Naive thymus-derived CD8-positive, alpha-beta T cell (primary cell): ENCODE measurements around the gene MRPL24. TPM values are rescaled to one million over a fixed set of nuclear protein-coding genes. Genes with fewer than 3 reads are reported as not detected.
A peak's percentile ranks its signal among the peaks of the same experiment; 100 is the strongest.
"Not testable (repeated sequence)": the region's sequence is repeated elsewhere in the genome, so short reads cannot be mapped to it uniquely, and the experiment has no call there.

Experiments
- ATAC-seq, 2 donors: fragments of 150-1000 bp; cut with Tn5 transposase in 1 of 2; sonication (Bioruptor Pico), chemical (Tn5 transposase) in 1 of 2; 1 replicate in 1 of 2; 2 replicates in 1 of 2; pipeline ENCODE4 v1.10.0; 2021; ENCODE audit warnings: mild to moderate bottlenecking in 2 of 2, moderate library complexity in 2 of 2
- POLR2A ChIA-PET: fragments of 350-600 bp; sonication (Branson Sonifier 250); formaldehyde crosslinking; loops from one replicate; lab custom pipeline; 2021; ENCODE audit warnings: antibody characterized with exemption; lab: Charles Lee
- DNase-seq, 10 donors: peaks; one replicate each; pipeline versions ENCODE4 v3.0.0 to v3.0.0-alpha.2; 2020 to 2022
- H3K27ac Mint-ChIP-seq, 10 donors: one replicate each; pipeline ENCODE4 v1.8.0; 2020 to 2022; ENCODE audit warnings: mild to moderate bottlenecking in 10 of 10, mixed read lengths in 10 of 10, moderate library complexity in 4 of 10, inconsistent platforms in 1 of 10
- H3K27me3 Mint-ChIP-seq, 5 donors: one replicate each; pipeline ENCODE4 v1.8.0; 2021 to 2022; ENCODE audit warnings: mixed read lengths in 5 of 5
- H3K36me3 Mint-ChIP-seq, 3 donors: one replicate each; pipeline ENCODE4 v1.8.0; 2020 to 2022; ENCODE audit warnings: mixed read lengths in 3 of 3, mild to moderate bottlenecking in 2 of 3, inconsistent platforms in 1 of 3
- H3K4me1 Mint-ChIP-seq, 4 donors: one replicate each; pipeline ENCODE4 v1.8.0; 2021 to 2022; ENCODE audit warnings: mixed read lengths in 4 of 4
- H3K4me3 Mint-ChIP-seq, 10 donors: one replicate each; pipeline ENCODE4 v1.8.0; 2020 to 2022; ENCODE audit warnings: mild to moderate bottlenecking in 10 of 10, mixed read lengths in 10 of 10, moderate library complexity in 6 of 10, inconsistent platforms in 1 of 10
- H3K9me3 Mint-ChIP-seq, 9 donors: one replicate each; pipeline ENCODE4 v1.8.0; 2020 to 2022; ENCODE audit warnings: mixed read lengths in 9 of 9, mild to moderate bottlenecking in 3 of 9, inconsistent platforms in 1 of 9, moderate library complexity in 1 of 9
- polyA plus RNA-seq, 3 donors: library from polyadenylated mRNA; unstranded; fragments of 300-500 nt; fragmentation: Illumina TruSeq; gene quantifications; one replicate each; pipeline ENCODE4 v1.2.3, GENCODE V29; 2021
- total RNA-seq, 8 experiments: library from RNA in 2 of 8; stranded (reverse) in 2 of 8; gene quantifications; one replicate each; pipeline ENCODE4 v1.2.3 and lab custom pipeline; 2021 to 2026

MRPL24 gene
- total and polyA plus RNA-seq, 5 experiments from 2014 or later, result 49.7 to 109 (median 98.6) TPM

DNA sequence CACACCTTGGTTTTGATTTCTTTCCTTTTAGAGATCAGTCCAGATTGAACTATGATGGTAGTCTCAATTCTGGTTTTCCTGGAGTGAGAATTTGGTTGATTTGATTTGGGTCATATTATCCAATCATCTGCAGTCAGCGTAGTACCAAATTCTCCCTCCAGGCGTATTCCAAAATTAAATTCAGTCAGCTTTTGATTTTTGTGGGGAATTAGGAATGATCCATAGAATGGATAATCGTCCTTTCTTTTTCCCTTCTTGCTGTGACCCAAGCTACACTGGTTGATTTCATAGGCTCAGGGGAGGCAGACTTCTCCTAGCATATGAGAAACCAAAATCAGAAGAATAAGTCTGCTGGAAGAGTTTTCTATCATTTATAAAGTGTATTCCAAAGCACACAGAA, 31.3 kb upstream of the MRPL24 start:
- peaks cover 32 to 72% (median 69%) of the 10 kb centered on the region in 4 donors for H3K4me1 Mint-ChIP-seq
- peaks cover 0 to 44% (median 8%) of the 10 kb centered on the region in 3 donors for H3K36me3 Mint-ChIP-seq
- no peak for DNase-seq
- H3K4me3 Mint-ChIP-seq, result no peak overlapping the region
- POLR2A ChIA-PET, result interaction anchor here (0.5 to 0.8 kb wide), 3 partner anchors 44 to 389 kb away, joined by 3 read pairs; partner anchors contain the start of gene SH2D2A
- H3K27me3 Mint-ChIP-seq, result no peaks in the 10 kb centered on the region
- no peak for ATAC-seq
- H3K27ac Mint-ChIP-seq, result peak overlapping the region in 2 of 10 donors; percentile 28 to 72
- no peaks in the 10 kb centered on the region for H3K9me3 Mint-ChIP-seq

DNA sequence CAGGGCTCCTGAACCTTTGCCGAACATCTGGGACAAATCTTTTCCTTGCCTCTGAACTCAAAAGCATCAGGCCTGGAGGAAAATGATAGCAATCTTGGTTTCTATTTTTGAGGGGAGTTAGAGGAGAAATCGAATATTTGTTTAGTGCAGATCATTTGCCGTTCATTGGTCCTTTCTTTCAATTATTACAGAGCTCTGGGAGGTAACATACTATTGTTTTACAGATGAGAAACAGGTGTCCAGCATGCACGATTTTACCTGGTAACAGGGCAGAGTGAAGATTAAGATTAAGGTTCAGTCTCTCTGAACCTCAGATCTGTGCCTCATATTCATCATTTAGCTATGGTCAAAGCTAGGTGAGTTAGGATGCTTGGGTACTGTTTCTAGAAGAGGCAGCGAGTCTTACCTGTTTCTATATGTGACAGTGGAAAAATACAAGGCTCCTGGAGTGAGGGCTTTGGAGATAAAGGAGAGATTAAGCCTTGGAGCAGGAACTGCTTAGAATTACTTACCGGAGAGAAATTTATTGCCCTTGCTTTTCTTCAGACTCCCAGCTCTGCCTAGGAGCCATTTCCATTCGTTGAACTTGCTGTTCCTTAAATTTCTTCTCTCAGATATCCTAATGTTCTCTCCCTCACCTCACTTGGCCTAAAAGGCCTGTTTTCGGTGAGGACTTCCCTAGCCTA, 27.9 kb upstream of the MRPL24 start:
- peaks cover 0 to 37% (median 8%) of the 10 kb centered on the region in 3 donors for H3K36me3 Mint-ChIP-seq
- no peaks in the 10 kb centered on the region for H3K9me3 Mint-ChIP-seq
- POLR2A ChIA-PET, result interaction anchor here (0.8 to 4.6 kb wide), 5 partner anchors 16 to 43 kb away, joined by 3 to 104 read pairs (median 35); partner anchors contain the start of genes HDGF, ISG20L2, METTL25B and MRPL24
- peak overlapping the region in 2 of 10 donors; percentile 60 to 71 for H3K27ac Mint-ChIP-seq
- DNase-seq (no peak), ATAC-seq (no peak)
- peaks cover 34 to 55% (median 52%) of the 10 kb centered on the region in 4 donors for H3K4me1 Mint-ChIP-seq
- no peak overlapping the region for H3K4me3 Mint-ChIP-seq
- no peaks in the 10 kb centered on the region for H3K27me3 Mint-ChIP-seq

DNA sequence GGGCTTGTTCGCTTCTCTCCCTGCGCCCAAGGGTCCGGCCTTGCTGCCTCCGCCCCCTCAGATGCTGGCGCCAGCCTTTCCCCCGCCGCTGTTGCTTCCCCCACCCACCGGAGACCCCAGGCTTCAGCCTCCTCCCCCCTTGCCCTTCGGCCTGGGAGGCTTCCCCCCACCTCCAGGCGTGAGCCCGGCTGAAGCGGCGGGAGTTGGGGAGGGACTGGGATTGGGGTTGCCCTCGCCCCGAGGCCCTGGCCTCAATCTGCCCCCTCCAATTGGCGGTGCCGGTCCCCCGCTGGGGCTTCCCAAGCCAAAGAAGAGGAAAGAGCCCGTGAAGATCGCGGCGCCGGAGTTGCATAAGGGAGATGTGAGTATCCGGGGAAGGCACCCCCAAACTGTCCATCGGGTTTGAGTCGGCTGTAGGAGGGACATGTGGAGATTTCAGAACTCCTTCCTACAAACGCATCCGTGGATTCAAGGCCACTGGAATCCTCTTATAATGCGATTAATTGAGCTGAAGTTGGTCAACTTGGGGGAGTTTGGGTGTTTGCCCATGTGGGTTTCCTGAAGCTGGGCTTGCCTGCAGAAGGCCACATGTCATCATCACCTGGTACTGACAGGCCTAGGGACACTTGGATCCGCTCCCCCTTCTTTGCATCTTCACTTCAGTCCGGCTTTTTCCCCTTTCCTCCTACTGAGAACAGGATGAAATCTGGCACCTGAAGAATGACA, 27.2 kb upstream of the MRPL24 start:
- no peak overlapping the region for H3K4me3 Mint-ChIP-seq

DNA sequence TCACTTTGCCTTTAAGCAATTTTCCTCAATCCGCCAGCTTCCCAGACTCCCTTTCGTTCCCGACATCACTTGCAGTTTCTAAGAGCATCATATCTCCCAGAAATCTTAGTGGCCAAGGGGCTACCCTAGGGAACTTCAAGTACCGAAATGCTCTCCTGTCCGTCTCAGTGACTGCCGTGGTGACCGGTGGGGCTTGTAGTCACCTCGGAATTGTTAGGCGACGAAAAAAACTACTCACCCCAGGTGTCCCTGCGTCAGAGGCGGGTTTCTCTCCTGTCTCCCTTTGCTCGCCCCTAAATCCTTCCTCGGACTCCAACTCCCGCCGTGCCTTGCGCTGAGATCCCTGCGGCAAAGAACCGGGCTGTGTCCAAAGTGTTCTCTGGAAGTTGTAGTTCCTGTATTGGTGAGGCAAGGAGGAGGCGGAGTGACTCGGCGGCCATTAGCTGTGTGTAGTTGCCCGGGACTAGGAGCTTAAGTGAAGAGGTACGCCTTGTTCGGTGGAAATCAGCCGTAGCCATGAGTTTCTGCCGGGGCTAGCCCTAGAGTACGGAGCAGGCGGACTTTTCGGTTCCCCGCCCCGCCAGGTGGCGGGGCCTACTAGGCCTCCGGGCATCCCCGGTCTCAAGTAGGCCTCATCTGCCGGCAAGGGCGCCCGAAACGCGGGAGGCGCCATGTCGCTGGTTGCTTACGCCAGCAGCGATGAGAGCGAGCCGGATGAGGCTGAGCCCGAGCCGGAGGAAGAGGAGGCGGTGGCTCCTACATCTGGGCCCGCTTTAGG, 26.4 kb upstream of the MRPL24 start, which contains the start of gene PRCC:
Gene PRCC, plus strand, starts transcription at position 435 of the 778 bp plus-strand sequence. Its CDS starts 237 bp downstream, at position 672.
- peaks cover 25 to 40% (median 37%) of the 10 kb centered on the region in 4 donors for H3K4me1 Mint-ChIP-seq
- no peak within 1 kb of the TSS for H3K4me3 Mint-ChIP-seq
- H3K9me3 Mint-ChIP-seq, result no peaks in the 10 kb centered on the region
- no peaks in the 10 kb centered on the region for H3K27me3 Mint-ChIP-seq
- DNase-seq, result peak; percentile 83 to 99 (median 98)
- POLR2A ChIA-PET, result interaction anchor here (0.7 to 4.6 kb wide), 14 partner anchors 9 to 484 kb away, joined by 3 to 104 read pairs (median 4); partner anchors contain the start of genes CRABP2, HDGF, ISG20L2 and METTL25B
- ATAC-seq, result peak; percentile 92 to 93
- peak within 1 kb of the TSS in 1 of 10 donors; percentile 71 for H3K27ac Mint-ChIP-seq
- peaks cover 0 to 23% (median 5%) of the 10 kb centered on the region in 3 donors for H3K36me3 Mint-ChIP-seq

More for the DNA sequence above, 27.2 kb upstream of the MRPL24 start:
- no peaks in the 10 kb centered on the region for H3K27me3 Mint-ChIP-seq
- ATAC-seq (peak in 1 of 2 donors; percentile 10), DNase-seq (peak in 6 of 10 donors; percentile 20 to 38 (median 28))
- no peaks in the 10 kb centered on the region for H3K9me3 Mint-ChIP-seq
- H3K4me1 Mint-ChIP-seq, result peaks cover 29 to 48% (median 45%) of the 10 kb centered on the region in 4 donors
- POLR2A ChIA-PET, result interaction anchor here (0.8 to 4.6 kb wide), 11 partner anchors 10 to 485 kb away, joined by 3 to 104 read pairs (median 4); partner anchors contain the start of genes CRABP2, HDGF, ISG20L2 and METTL25B
- H3K27ac Mint-ChIP-seq, result peak overlapping the region in 1 of 10 donors; percentile 71
- H3K36me3 Mint-ChIP-seq, result peaks cover 0 to 31% (median 5%) of the 10 kb centered on the region in 3 donors

DNA sequence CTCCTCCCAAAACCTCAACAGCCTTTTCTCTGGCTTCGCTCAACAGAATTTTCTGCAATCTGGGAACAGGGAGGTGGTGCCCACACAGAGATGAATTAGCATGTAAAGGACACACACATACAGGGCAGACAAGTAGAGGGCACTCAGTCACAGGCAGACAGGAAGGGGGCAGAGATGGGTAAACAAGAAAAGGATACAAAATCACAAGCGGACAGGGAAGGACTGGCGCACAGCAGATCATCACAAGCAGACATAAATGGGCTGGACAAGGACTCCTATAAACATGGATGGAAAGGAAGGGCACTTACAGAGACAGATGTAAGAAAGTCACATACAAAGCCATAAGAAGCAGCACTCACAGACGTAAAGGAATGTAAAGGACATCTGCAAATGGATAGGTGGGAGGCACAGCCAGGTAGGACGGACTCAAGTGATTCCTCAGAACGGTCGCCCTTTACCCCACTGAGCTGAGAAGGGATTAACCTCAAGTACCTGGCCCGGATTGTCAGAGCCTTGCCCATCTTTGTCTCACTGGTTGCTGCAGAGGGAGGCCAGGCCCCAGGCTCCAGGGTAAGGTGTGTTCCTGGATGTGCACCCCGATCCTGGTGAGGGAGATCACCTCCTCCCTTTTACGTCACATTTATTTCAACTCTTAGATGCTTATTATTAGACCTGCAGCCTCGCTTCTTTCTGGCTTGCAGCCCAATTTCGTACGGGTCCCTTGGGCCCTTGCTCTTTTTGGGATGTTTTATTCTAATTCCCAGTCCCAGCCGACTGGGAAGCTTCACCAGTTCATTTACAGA, 25.6 kb upstream of the MRPL24 start:
- POLR2A ChIA-PET, result interaction anchor here (0.7 to 4.6 kb wide), 14 partner anchors 8 to 483 kb away, joined by 3 to 104 read pairs (median 4); partner anchors contain the start of genes CRABP2, HDGF, ISG20L2 and METTL25B
- DNase-seq (no peak), ATAC-seq (peak in 1 of 2 donors; percentile 4)
- Mint-ChIP-seq H3K9me3 (no peaks in the 10 kb centered on the region), H3K36me3 (peaks cover 0 to 20% (median 5%) of the 10 kb centered on the region in 3 donors), H3K4me1 (peaks cover 25 to 37% (median 33%) of the 10 kb centered on the region in 4 donors), H3K4me3 (no peak overlapping the region), H3K27ac (no peak overlapping the region), H3K27me3 (no peaks in the 10 kb centered on the region)

DNA sequence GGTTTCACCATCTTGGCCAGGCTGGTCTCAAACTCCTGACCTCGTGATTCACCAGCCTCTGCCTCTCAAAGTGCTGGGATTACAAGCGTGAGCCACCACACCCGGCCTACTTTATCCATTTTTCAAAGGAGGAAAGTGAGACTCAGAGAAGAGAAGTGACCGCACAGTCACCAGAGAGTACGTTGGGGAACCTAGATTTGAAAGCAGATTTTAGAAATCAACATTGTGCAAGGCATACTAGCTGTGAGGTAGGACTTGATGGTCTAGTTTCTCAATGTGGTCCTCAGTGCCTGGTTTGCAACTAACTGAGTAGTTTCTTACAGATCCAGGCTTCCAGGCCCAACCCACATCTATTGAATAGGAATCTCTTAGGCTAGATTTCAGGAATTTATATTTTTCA, 24.8 kb upstream of the MRPL24 start:
- Mint-ChIP-seq H3K27ac (peak overlapping the region in 1 of 10 donors; percentile 24), H3K36me3 (peaks cover 0 to 12% (median 2%) of the 10 kb centered on the region in 3 donors), H3K4me1 (peaks cover 17 to 29% (median 24%) of the 10 kb centered on the region in 4 donors), H3K9me3 (no peaks in the 10 kb centered on the region), H3K27me3 (no peaks in the 10 kb centered on the region), H3K4me3 (no peak overlapping the region)
- POLR2A ChIA-PET, result interaction anchor here (1.5 to 4.6 kb wide), 4 partner anchors 9 to 37 kb away, joined by 5 to 104 read pairs (median 32); partner anchors contain the start of genes HDGF, ISG20L2, METTL25B and MRPL24
- no peak for ATAC-seq
- no peak for DNase-seq

DNA sequence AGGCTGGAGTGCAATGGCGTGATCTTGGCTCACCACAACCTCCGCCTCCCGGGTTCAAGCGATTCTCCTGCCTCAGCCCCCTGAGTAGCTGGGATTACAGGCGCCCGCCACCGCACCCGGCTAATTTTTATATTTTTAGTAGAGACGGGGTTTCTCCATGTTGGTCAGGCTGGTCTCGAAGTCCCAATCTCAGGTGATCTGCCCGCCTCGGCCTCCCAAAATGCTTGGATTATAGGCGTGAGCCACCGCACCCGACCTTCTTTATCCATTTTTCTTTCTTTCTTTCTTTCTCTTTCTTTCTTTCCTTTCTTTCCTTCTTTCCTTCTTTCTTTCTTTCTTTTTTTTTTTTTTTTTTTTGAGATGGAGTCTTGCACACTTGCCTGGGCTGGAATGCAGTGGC, 24.2 kb upstream of the MRPL24 start:
- POLR2A ChIA-PET, result interaction anchor here (0.7 to 4.6 kb wide), 6 partner anchors 13 to 548 kb away, joined by 3 to 104 read pairs (median 9); partner anchors contain the start of genes HDGF, ISG20L2, METTL25B and MRPL24
- ATAC-seq, DNase-seq, H3K9me3 Mint-ChIP-seq, H3K36me3 Mint-ChIP-seq, H3K27me3 Mint-ChIP-seq, H3K4me3 Mint-ChIP-seq, H3K27ac Mint-ChIP-seq: not testable (repeated sequence)
- peaks cover 16 to 24% (median 19%) of the 10 kb centered on the region in 4 donors for H3K4me1 Mint-ChIP-seq

DNA sequence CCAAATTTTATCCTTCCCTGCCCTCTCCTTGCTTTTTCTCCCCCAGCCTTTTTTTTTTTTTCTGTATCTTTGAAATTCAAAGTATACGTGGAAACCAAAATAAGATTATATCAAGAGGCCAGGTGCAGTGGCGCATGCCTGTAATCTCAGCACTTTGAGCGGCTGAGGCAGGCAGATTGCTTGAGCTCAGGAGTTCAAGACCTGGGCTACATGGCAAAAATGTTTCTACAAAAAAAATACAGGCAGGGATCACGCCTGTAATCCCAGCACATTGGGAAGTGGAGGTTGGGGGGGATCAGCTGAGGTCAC, 19.9 kb upstream of the MRPL24 start:
- Mint-ChIP-seq H3K36me3 (no peaks in the 10 kb centered on the region), H3K4me1 (peaks cover 0 to 3% (median under 1%) of the 10 kb centered on the region in 4 donors), H3K4me3 (no peak overlapping the region), H3K27ac (no peak overlapping the region), H3K27me3 (no peaks in the 10 kb centered on the region), H3K9me3 (no peaks in the 10 kb centered on the region)
- DNase-seq (no peak), ATAC-seq (no peak)
- POLR2A ChIA-PET, result interaction anchor here (0.8 kb wide), 1 partner anchor 9 kb away, joined by 3 read pairs; no protein-coding TSS in a partner anchor

DNA sequence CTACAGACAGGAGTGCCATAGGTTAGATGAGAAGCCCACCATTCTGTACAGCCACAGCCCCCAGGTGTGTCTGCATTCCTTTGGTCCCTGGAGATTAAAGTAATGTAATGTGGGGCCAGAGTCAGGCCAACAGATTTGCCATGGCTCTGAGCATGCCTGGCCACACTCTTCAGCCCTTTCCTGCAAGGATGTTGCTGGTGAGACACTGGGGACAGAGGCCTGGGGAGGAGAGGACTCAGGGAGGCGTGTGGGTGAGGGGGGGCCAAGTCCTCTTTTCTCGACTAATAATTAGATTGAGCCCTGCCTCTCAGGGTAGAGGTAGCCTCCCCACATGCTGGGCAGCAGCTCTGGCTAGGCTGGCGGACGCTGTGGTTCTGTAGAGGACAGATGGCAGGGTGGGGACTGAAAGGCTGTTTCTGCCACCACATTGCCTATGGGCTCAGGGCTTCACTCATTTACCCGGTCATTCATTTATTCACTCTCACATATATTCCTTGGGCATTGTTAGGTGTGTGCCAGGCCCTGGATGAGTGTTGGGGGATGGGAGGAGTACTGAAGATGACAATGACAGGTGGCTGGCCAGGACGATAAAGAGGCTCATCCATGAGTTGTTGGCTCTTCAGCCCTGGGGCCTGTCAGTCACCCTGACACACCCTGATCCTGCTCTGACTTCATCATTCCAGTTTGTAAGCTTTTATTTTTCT, 19.4 kb upstream of the MRPL24 start:
- POLR2A ChIA-PET, result interaction anchor here (0.8 kb wide), 1 partner anchor 8 kb away, joined by 3 read pairs; no protein-coding TSS in a partner anchor
- H3K4me1 Mint-ChIP-seq, result peaks cover 0 to 3% (median 3%) of the 10 kb centered on the region in 4 donors
- H3K9me3 Mint-ChIP-seq, result no peaks in the 10 kb centered on the region
- H3K27me3 Mint-ChIP-seq, result no peaks in the 10 kb centered on the region
- H3K36me3 Mint-ChIP-seq, result no peaks in the 10 kb centered on the region
- DNase-seq (no peak), ATAC-seq (no peak)
- H3K27ac Mint-ChIP-seq, result no peak overlapping the region
- no peak overlapping the region for H3K4me3 Mint-ChIP-seq

DNA sequence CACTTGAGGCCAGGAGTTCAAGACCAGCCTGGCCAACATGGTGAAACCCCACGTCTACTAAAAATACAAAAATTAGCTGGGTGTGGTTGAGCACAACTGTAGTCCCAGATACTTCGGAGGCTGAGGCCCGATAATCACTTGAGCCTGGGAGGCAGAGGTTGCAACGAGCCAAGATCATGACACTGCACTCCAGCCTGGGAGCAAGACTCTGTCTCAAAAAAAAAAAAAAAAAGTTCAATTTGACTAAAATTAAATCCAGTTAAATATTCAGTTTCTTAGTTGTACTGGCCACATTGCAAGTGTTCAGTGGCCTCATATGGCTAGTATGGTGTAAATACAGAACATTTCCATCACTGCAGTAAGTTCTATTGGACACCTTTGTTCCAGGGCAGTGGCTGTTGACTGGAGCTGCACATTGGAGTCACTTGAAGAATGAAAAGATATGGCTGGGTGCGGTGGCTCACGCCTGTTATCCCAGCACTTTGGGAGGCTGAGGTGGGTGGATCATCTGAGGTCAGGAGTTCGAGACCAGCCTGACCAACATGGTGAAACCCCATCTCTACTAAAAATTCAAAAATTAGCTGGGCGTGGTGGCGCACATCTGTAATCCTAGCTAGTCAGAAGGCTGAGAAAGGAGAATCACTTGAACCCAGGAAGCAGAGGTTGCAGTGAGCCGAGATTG, 16.8 kb upstream of the MRPL24 start:
- POLR2A ChIA-PET, result interaction anchor here (1.0 to 1.8 kb wide), 2 partner anchors 9 kb away, joined by 3 to 6 read pairs; partner anchors contain the start of gene PRCC
- H3K9me3 Mint-ChIP-seq, H3K27me3 Mint-ChIP-seq, H3K36me3 Mint-ChIP-seq, H3K27ac Mint-ChIP-seq, H3K4me3 Mint-ChIP-seq, ATAC-seq, DNase-seq: not testable (repeated sequence)
- H3K4me1 Mint-ChIP-seq, result peaks cover 4 to 16% (median 12%) of the 10 kb centered on the region in 4 donors
